HEK293 (cell line): ENCODE data around the gene LRP1B.

Source experiments
- CTCF ChIA-PET: fragments of 350-600 bp; formaldehyde crosslinking; extraction: SDS; loops from one replicate; lab custom pipeline; 2021; ENCODE audit warnings: antibody characterized with exemption; lab: Yijun Ruan, JAX
- POLR2A ChIA-PET: fragments of 300-600 bp; formaldehyde crosslinking; extraction: SDS; loops from one replicate; lab custom pipeline; 2020; ENCODE audit warnings: antibody characterized with exemption, inconsistent platforms; lab: Yijun Ruan, JAX
- H3K27ac ChIP-seq: fragments of 200-500 bp; sonication (Bioruptor generic); 2 replicates; pipeline ENCODE4 v1.5.1; 2014; ENCODE audit warnings: low read depth, low read length, control low read depth, inconsistent platforms; ENCODE audit errors: extremely low read depth
- H3K36me3 ChIP-seq, 2 experiments: fragments of 200-500 bp in 1 of 2; sonication (Bioruptor generic) in 1 of 2; 1 replicate in 1 of 2; 2 replicates in 1 of 2; pipeline ENCODE4 v1.5.1; 2014 to 2017; ENCODE audit warnings: inconsistent platforms in 2 of 2, low read length in 2 of 2; ENCODE audit not compliant: control insufficient read depth in 2 of 2, insufficient read depth in 1 of 2
- H3K4me1 ChIP-seq: fragments of 200-500 bp; sonication (Bioruptor generic); 2 replicates; pipeline ENCODE4 v1.5.1; 2014; ENCODE audit warnings: mild to moderate bottlenecking, low read length, inconsistent platforms; ENCODE audit not compliant: control insufficient read depth, insufficient read depth
- H3K4me3 ChIP-seq: 2 replicates; pipeline ENCODE4 v1.5.1; 2011; ENCODE audit warnings: low read depth, mild to moderate bottlenecking, control low read depth, low read length, moderate library complexity
- H3K9me3 ChIP-seq: fragments of 200-500 bp; sonication (Bioruptor generic); 2 replicates; pipeline ENCODE4 v1.5.1; 2014; ENCODE audit warnings: low read depth, low read length, inconsistent platforms; ENCODE audit not compliant: control insufficient read depth, insufficient read depth
- BCL11B ChIP-seq: fragments of 450-650 bp; formaldehyde crosslinking; IDR thresholded peaks from 2 replicates; pipeline ENCODE4 v1.5.1; 2016; ENCODE audit warnings: low read depth, missing biosample characterization, missing genetic modification characterization
- GFI1B ChIP-seq: fragments of 450-650 bp; formaldehyde crosslinking; IDR thresholded peaks from 2 replicates; pipeline ENCODE4 v1.5.1; 2016; ENCODE audit warnings: missing biosample characterization, missing genetic modification characterization
- GLI2 ChIP-seq: fragments of 450-650 bp; formaldehyde crosslinking; IDR thresholded peaks from 2 replicates; pipeline ENCODE4; 2017; ENCODE audit warnings: missing biosample characterization, missing genetic modification characterization, low read depth, borderline replicate concordance
- KLF10 ChIP-seq: fragments of 450-650 bp; IDR thresholded peaks from 2 replicates; pipeline ENCODE4 v1.5.1; 2018; ENCODE audit warnings: missing biosample characterization, mild to moderate bottlenecking, missing genetic modification characterization
- ZFP3 ChIP-seq: fragments of 450-650 bp; formaldehyde crosslinking; IDR thresholded peaks from 2 replicates; pipeline ENCODE4 v1.5.1; 2016; ENCODE audit warnings: low read depth, missing biosample characterization, missing genetic modification characterization
- ZNF112 ChIP-seq: fragments of 450-650 bp; formaldehyde crosslinking; IDR thresholded peaks from 2 replicates; pipeline ENCODE4 v1.5.0; 2017; ENCODE audit warnings: missing biosample characterization, missing genetic modification characterization
- ZNF2 ChIP-seq: fragments of 450-650 bp; formaldehyde crosslinking; IDR thresholded peaks from 2 replicates; pipeline ENCODE4 v1.5.1; 2016; ENCODE audit warnings: missing biosample characterization, missing genetic modification characterization
- ZNF274 ChIP-seq, 2 experiments: fragments of 200-500 bp in 1 of 2; fragments of 450-650 bp in 1 of 2; sonication (Bioruptor generic) in 1 of 2; formaldehyde crosslinking in 1 of 2; IDR thresholded peaks; 2 replicates each; pipeline versions ENCODE4 v1.5.1 to v1.6.1; 2014 to 2016; ENCODE audit warnings: borderline replicate concordance in 1 of 2, inconsistent platforms in 1 of 2, low read length in 1 of 2, missing biosample characterization in 1 of 2, missing genetic modification characterization in 1 of 2
- ZNF341 ChIP-seq: fragments of 450-650 bp; formaldehyde crosslinking; IDR thresholded peaks from 2 replicates; pipeline ENCODE4; 2016; ENCODE audit warnings: low read depth, missing biosample characterization, missing genetic modification characterization
- ZNF416 ChIP-seq: fragments of 450-650 bp; formaldehyde crosslinking; IDR thresholded peaks from 2 replicates; pipeline ENCODE4 v1.5.1; 2016; ENCODE audit warnings: missing biosample characterization, missing genetic modification characterization
- ZNF514 ChIP-seq: fragments of 450-650 bp; formaldehyde crosslinking; IDR thresholded peaks from 2 replicates; pipeline ENCODE4 v1.5.1; 2016; ENCODE audit warnings: missing biosample characterization, missing genetic modification characterization
- ZNF529 ChIP-seq: fragments of 450-650 bp; formaldehyde crosslinking; IDR thresholded peaks from 2 replicates; pipeline ENCODE4 v1.5.1; 2017; ENCODE audit warnings: missing genetic modification characterization, missing biosample characterization; ENCODE audit not compliant: insufficient replicate concordance
- ZNF548 ChIP-seq: fragments of 450-650 bp; formaldehyde crosslinking; IDR thresholded peaks from 2 replicates; pipeline ENCODE4 v1.5.1; 2016; ENCODE audit warnings: missing biosample characterization, missing genetic modification characterization
- ZNF610 ChIP-seq: fragments of 450-650 bp; formaldehyde crosslinking; IDR thresholded peaks from 2 replicates; pipeline ENCODE4 v1.5.1; 2016; ENCODE audit warnings: missing biosample characterization, missing genetic modification characterization, borderline replicate concordance
- ZNF677 ChIP-seq: fragments of 450-650 bp; IDR thresholded peaks from 2 replicates; pipeline ENCODE4 v1.5.0; 2018; ENCODE audit warnings: missing biosample characterization, mild to moderate bottlenecking, missing genetic modification characterization, moderate library complexity
- TF ChIP-seq, protein P1 (sequence below): fragments of 450-650 bp; formaldehyde crosslinking; IDR thresholded peaks from 2 replicates; pipeline ENCODE4 v1.5.1; 2016; ENCODE audit warnings: missing biosample characterization, missing genetic modification characterization
- TF ChIP-seq, protein P2 (sequence below): fragments of 450-650 bp; formaldehyde crosslinking; IDR thresholded peaks from 2 replicates; pipeline ENCODE4 v1.5.1; 2016; ENCODE audit warnings: missing biosample characterization, missing genetic modification characterization
- TF ChIP-seq, protein P3 (sequence below): fragments of 450-650 bp; formaldehyde crosslinking; IDR thresholded peaks from 2 replicates; pipeline ENCODE4 v1.5.1; 2017; ENCODE audit warnings: missing biosample characterization, missing genetic modification characterization
- TF ChIP-seq, protein P4 (sequence below): fragments of 450-650 bp; formaldehyde crosslinking; IDR thresholded peaks from 2 replicates; pipeline ENCODE4 v1.5.1; 2016; ENCODE audit warnings: missing biosample characterization, missing genetic modification characterization, low read depth
- TF ChIP-seq, protein P5 (sequence below): fragments of 450-650 bp; formaldehyde crosslinking; IDR thresholded peaks from 2 replicates; pipeline ENCODE4 v1.5.1; 2016; ENCODE audit warnings: missing biosample characterization, missing genetic modification characterization
- TF ChIP-seq, protein P6 (sequence below): fragments of 450-650 bp; formaldehyde crosslinking; conservative IDR thresholded peaks from 2 replicates; pipeline ENCODE4 v1.5.1; 2016; ENCODE audit warnings: low read depth, missing biosample characterization, missing genetic modification characterization

LRP1B gene

DNA sequence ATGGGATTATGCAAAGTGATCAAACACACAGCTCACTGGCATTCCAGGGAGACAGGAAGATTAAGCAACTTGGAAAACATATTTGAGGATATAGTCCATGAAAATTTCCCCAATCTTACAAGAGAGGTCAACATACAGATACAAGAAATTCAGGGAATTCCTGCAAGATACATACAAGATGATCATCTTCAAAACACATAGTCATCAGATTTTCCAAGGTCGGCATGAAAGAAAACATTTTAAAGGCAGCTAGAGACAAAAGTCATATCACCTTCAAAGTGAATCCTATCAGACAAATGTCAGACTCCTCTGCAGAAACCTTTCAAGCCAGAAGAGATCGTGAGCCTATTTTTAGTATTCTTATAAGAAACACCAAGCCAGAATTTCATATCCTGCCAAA, 1188.5 kb downstream of the LRP1B start:
- Histone ChIP-seq H3K36me3 (no peaks in the 10 kb centered on the region), H3K4me3 (no peak overlapping the region), H3K4me1 (no peaks in the 10 kb centered on the region), H3K9me3 (no peaks in the 10 kb centered on the region), H3K27ac (no peak overlapping the region)
- TF ChIP-seq, protein P1, sequence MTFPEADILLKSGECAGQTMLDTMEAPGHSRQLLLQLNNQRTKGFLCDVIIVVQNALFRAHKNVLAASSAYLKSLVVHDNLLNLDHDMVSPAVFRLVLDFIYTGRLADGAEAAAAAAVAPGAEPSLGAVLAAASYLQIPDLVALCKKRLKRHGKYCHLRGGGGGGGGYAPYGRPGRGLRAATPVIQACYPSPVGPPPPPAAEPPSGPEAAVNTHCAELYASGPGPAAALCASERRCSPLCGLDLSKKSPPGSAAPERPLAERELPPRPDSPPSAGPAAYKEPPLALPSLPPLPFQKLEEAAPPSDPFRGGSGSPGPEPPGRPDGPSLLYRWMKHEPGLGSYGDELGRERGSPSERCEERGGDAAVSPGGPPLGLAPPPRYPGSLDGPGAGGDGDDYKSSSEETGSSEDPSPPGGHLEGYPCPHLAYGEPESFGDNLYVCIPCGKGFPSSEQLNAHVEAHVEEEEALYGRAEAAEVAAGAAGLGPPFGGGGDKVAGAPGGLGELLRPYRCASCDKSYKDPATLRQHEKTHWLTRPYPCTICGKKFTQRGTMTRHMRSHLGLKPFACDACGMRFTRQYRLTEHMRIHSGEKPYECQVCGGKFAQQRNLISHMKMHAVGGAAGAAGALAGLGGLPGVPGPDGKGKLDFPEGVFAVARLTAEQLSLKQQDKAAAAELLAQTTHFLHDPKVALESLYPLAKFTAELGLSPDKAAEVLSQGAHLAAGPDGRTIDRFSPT (tag by site-specific recombination), result no peak
- TF ChIP-seq ZNF416, result no peak
- TF ChIP-seq, protein P2, sequence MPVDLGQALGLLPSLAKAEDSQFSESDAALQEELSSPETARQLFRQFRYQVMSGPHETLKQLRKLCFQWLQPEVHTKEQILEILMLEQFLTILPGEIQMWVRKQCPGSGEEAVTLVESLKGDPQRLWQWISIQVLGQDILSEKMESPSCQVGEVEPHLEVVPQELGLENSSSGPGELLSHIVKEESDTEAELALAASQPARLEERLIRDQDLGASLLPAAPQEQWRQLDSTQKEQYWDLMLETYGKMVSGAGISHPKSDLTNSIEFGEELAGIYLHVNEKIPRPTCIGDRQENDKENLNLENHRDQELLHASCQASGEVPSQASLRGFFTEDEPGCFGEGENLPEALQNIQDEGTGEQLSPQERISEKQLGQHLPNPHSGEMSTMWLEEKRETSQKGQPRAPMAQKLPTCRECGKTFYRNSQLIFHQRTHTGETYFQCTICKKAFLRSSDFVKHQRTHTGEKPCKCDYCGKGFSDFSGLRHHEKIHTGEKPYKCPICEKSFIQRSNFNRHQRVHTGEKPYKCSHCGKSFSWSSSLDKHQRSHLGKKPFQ (tag by site-specific recombination), result no peak
- TF ChIP-seq ZNF341 (tag by site-specific recombination), result no peak
- no peak for TF ChIP-seq ZNF548 (tag by site-specific recombination)
- no peak for TF ChIP-seq ZNF677 (tag by site-specific recombination)
- no peak for TF ChIP-seq GLI2 (tag by site-specific recombination)
- no peak for TF ChIP-seq BCL11B (tag by site-specific recombination)
- no peak for TF ChIP-seq ZNF514 (tag by site-specific recombination)
- no peak for TF ChIP-seq ZNF274 (IDR thresholded peaks at IDR 0.05; ENCODE audit: low read length)
- no peak for TF ChIP-seq ZNF274 (tag by site-specific recombination; IDR thresholded peaks at IDR 0.05; ENCODE audit: borderline replicate concordance)
- no peak for TF ChIP-seq ZFP3 (tag by site-specific recombination)
- TF ChIP-seq, protein P3, sequence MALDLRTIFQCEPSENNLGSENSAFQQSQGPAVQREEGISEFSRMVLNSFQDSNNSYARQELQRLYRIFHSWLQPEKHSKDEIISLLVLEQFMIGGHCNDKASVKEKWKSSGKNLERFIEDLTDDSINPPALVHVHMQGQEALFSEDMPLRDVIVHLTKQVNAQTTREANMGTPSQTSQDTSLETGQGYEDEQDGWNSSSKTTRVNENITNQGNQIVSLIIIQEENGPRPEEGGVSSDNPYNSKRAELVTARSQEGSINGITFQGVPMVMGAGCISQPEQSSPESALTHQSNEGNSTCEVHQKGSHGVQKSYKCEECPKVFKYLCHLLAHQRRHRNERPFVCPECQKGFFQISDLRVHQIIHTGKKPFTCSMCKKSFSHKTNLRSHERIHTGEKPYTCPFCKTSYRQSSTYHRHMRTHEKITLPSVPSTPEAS (tag by site-specific recombination), result no peak
- POLR2A ChIA-PET, result no interaction called here
- CTCF ChIA-PET, result interaction anchor here (0.6 kb wide), 2 partner anchors 47 to 432 kb away, joined by 3 to 4 read pairs; no protein-coding TSS in a partner anchor

DNA sequence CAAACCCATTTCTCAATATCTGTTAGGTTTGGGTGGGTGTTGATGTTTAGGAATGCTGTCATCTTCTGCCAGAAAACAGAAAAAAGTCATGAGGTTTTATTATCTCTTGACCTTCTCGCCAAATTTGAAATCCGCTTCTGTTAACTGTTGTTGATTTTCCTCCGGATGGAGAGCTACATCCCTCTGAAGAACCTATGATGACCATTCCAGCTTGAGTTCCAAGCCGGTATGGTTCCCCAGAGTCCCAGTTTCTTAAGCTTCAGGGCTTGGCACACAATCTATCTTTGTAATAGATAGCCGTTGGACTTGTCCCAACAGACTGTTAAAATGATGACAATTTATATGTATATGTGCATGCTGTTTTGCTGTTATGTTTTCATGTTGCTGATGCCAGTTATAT, 1201.0 kb downstream of the LRP1B start:
- POLR2A ChIA-PET, result no interaction called here
- Histone ChIP-seq H3K4me1 (no peaks in the 10 kb centered on the region), H3K36me3 (no peaks in the 10 kb centered on the region), H3K9me3 (no peaks in the 10 kb centered on the region), H3K27ac (no peak overlapping the region), H3K4me3 (no peak overlapping the region)
- CTCF ChIA-PET, result interaction anchor here (0.6 kb wide), 1 partner anchor 16 kb away, joined by 4 read pairs; no protein-coding TSS in a partner anchor
- TF ChIP-seq ZNF2 (tag by site-specific recombination) (no peak), GFI1B (tag by site-specific recombination) (no peak), KLF10 (tag by site-specific recombination) (no peak), ZNF529 (tag by site-specific recombination) (no peak), ZNF610 (no peak), ZNF112 (tag by site-specific recombination) (no peak)
- TF ChIP-seq, protein P4, sequence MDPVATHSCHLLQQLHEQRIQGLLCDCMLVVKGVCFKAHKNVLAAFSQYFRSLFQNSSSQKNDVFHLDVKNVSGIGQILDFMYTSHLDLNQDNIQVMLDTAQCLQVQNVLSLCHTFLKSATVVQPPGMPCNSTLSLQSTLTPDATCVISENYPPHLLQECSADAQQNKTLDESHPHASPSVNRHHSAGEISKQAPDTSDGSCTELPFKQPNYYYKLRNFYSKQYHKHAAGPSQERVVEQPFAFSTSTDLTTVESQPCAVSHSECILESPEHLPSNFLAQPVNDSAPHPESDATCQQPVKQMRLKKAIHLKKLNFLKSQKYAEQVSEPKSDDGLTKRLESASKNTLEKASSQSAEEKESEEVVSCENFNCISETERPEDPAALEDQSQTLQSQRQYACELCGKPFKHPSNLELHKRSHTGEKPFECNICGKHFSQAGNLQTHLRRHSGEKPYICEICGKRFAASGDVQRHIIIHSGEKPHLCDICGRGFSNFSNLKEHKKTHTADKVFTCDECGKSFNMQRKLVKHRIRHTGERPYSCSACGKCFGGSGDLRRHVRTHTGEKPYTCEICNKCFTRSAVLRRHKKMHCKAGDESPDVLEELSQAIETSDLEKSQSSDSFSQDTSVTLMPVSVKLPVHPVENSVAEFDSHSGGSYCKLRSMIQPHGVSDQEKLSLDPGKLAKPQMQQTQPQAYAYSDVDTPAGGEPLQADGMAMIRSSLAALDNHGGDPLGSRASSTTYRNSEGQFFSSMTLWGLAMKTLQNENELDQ (tag by site-specific recombination), result no peak
- TF ChIP-seq, protein P5, sequence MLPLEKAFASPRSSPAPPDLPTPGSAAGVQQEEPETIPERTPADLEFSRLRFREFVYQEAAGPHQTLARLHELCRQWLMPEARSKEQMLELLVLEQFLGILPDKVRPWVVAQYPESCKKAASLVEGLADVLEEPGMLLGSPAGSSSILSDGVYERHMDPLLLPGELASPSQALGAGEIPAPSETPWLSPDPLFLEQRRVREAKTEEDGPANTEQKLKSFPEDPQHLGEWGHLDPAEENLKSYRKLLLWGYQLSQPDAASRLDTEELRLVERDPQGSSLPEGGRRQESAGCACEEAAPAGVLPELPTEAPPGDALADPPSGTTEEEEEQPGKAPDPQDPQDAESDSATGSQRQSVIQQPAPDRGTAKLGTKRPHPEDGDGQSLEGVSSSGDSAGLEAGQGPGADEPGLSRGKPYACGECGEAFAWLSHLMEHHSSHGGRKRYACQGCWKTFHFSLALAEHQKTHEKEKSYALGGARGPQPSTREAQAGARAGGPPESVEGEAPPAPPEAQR (tag by site-specific recombination), result no peak
- TF ChIP-seq, protein P6, sequence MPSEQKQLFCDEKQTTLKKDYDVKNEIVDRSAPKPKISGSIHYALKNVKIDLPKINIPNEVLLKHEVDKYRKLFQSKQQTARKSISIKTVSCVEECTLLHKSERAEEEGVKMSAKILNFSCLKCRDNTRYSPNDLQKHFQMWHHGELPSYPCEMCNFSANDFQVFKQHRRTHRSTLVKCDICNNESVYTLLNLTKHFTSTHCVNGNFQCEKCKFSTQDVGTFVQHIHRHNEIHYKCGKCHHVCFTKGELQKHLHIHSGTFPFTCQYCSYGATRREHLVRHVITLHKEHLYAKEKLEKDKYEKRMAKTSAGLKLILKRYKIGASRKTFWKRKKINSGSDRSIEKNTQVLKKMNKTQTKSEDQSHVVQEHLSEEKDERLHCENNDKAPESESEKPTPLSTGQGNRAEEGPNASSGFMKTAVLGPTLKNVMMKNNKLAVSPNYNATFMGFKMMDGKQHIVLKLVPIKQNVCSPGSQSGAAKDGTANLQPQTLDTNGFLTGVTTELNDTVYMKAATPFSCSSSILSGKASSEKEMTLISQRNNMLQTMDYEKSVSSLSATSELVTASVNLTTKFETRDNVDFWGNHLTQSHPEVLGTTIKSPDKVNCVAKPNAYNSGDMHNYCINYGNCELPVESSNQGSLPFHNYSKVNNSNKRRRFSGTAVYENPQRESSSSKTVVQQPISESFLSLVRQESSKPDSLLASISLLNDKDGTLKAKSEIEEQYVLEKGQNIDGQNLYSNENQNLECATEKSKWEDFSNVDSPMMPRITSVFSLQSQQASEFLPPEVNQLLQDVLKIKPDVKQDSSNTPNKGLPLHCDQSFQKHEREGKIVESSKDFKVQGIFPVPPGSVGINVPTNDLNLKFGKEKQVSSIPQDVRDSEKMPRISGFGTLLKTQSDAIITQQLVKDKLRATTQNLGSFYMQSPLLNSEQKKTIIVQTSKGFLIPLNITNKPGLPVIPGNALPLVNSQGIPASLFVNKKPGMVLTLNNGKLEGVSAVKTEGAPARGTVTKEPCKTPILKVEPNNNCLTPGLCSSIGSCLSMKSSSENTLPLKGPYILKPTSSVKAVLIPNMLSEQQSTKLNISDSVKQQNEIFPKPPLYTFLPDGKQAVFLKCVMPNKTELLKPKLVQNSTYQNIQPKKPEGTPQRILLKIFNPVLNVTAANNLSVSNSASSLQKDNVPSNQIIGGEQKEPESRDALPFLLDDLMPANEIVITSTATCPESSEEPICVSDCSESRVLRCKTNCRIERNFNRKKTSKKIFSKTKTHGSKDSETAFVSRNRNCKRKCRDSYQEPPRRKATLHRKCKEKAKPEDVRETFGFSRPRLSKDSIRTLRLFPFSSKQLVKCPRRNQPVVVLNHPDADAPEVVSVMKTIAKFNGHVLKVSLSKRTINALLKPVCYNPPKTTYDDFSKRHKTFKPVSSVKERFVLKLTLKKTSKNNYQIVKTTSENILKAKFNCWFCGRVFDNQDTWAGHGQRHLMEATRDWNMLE, result no peak
